Renal pelvis (tissue), 12 donors: ENCODE results near the gene LGI1. TPM values are rescaled to one million over a fixed set of nuclear protein-coding genes. Genes with fewer than 3 reads are reported as not detected.

Experiments used
- DNase-seq: peaks from one replicate; pipeline ENCODE4 v3.0.0-alpha.2; 2013
- long read RNA-seq, 16 experiments: transcript quantifications; one replicate each; lab custom pipeline, GENCODE V29; 2026
- polyA plus RNA-seq, 3 donors: library from polyadenylated mRNA; unstranded; fragments of 120-200 nt; gene quantifications; one replicate each; pipeline ENCODE4 v1.2.1, GENCODE V29; 2013; ENCODE audit not compliant: insufficient read length in 3 of 3

The LGI1 gene
- 1 to 10 TPM; 3.8 to 7.1 (median 5.1) TPM for polyA plus RNA-seq
- long read RNA-seq, donor 1, partial matches to known transcripts: 0 of 2 reads
- long read RNA-seq, donor 1, other reads (novel, unspliced or antisense): 0 of 2 reads
- long read RNA-seq, donor 2, partial matches to known transcripts: 0 of 3 reads
- long read RNA-seq, donor 2, other reads (novel, unspliced or antisense): 0 of 3 reads
- long read RNA-seq, donor 3, partial matches to known transcripts: 0 of 4 reads
- long read RNA-seq, donor 3, other reads (novel, unspliced or antisense): 0 of 4 reads
- long read RNA-seq, donor 4, partial matches to known transcripts: 0 of 2 reads
- long read RNA-seq, donor 4, other reads (novel, unspliced or antisense): 0 of 2 reads
- long read RNA-seq, donor 5, partial matches to known transcripts: 0 of 2 reads
- long read RNA-seq, donor 5, other reads (novel, unspliced or antisense): 0 of 2 reads
- long read RNA-seq, donor 6, partial matches to known transcripts: 0 of 1 reads
- long read RNA-seq, donor 6, other reads (novel, unspliced or antisense): 0 of 1 reads
- long read RNA-seq, donor 7, full-length matches to known transcripts: 2 of 2 reads
- long read RNA-seq, donor 7, partial matches to known transcripts: 0 of 2 reads
- long read RNA-seq, donor 7, other reads (novel, unspliced or antisense): 0 of 2 reads
- long read RNA-seq, donor 8, partial matches to known transcripts: 0 of 4 reads
- long read RNA-seq, donor 8, other reads (novel, unspliced or antisense): 0 of 4 reads
- long read RNA-seq, donor 9, partial matches to known transcripts: 0 of 3 reads
- long read RNA-seq, donor 9, other reads (novel, unspliced or antisense): 0 of 3 reads
- long read RNA-seq, donor 10, partial matches to known transcripts: 0 of 1 reads
- long read RNA-seq, donor 10, other reads (novel, unspliced or antisense): 0 of 1 reads
- long read RNA-seq, donor 11, partial matches to known transcripts: 0 of 1 reads
- long read RNA-seq, donor 11, other reads (novel, unspliced or antisense): 0 of 1 reads
- long read RNA-seq, donor 12, full-length matches to known transcripts: 1 of 1 reads
- long read RNA-seq, donor 12, partial matches to known transcripts: 0 of 1 reads
- long read RNA-seq, donor 12, other reads (novel, unspliced or antisense): 0 of 1 reads
- long read RNA-seq, donor 13: 0 reads
- long read RNA-seq, donor 14: 0 reads
- long read RNA-seq, donor 15, partial matches to known transcripts: 0 of 2 reads
- long read RNA-seq, donor 15, other reads (novel, unspliced or antisense): 0 of 2 reads
- long read RNA-seq, donor 16, partial matches to known transcripts: 0 of 2 reads
- long read RNA-seq, donor 16, other reads (novel, unspliced or antisense): 0 of 2 reads

- DNase-seq: no peak
These were observed at the start of gene LGI1 for GRCh38 chr10:93757801-93758507. TSS of gene LGI1 (plus strand) at chr10:93757936. CDS start at chr10:93758145, 209 bp downstream.

- DNase-seq: no peak
These were observed 47.3 kb upstream of the LGI1 start for GRCh38 chr10:93710333-93710909.

- DNase-seq: no peak
These were observed 45.8 kb upstream of the LGI1 start for GRCh38 chr10:93711891-93712290.

GRCh38 chr10:93712593-93712992, 45.1 kb upstream of the LGI1 start:
- no peak for DNase-seq

GRCh38 chr10:93715345-93715744, 42.4 kb upstream of the LGI1 start:
- DNase-seq: no peak

GRCh38 chr10:93716766-93717165, 41.0 kb upstream of the LGI1 start:
- no peak for DNase-seq

GRCh38 chr10:93718937-93719725, 38.6 kb upstream of the LGI1 start:
- DNase-seq: no peak

- DNase-seq: no peak
These were observed 37.8 kb upstream of the LGI1 start for GRCh38 chr10:93719901-93720300.

GRCh38 chr10:93722550-93722949, 35.2 kb upstream of the LGI1 start:
- no peak for DNase-seq

- DNase-seq: no peak
These were observed 34.6 kb upstream of the LGI1 start for GRCh38 chr10:93723153-93723552.

GRCh38 chr10:93726024-93726423, 31.7 kb upstream of the LGI1 start:
- no peak for DNase-seq

- no peak for DNase-seq
These were observed 16.4 kb upstream of the LGI1 start for GRCh38 chr10:93741367-93741766.

GRCh38 chr10:93742633-93743349, 14.9 kb upstream of the LGI1 start:
- no peak for DNase-seq

GRCh38 chr10:93745408-93746065, 12.2 kb upstream of the LGI1 start:
- no peak for DNase-seq

GRCh38 chr10:93746844-93747284, 10.9 kb upstream of the LGI1 start:
- DNase-seq: peak; percentile 58

- no peak for DNase-seq
These were observed 8.4 kb upstream of the LGI1 start for GRCh38 chr10:93749218-93749799.

GRCh38 chr10:93751124-93751523, 6.6 kb upstream of the LGI1 start:
- DNase-seq: no peak

- DNase-seq: no peak
These were observed 5.9 kb upstream of the LGI1 start for GRCh38 chr10:93751832-93752231.
